WERI-Rb-1 (cell line): ENCODE measurements around the gene C11orf86.
"Not testable (repeated sequence)": the region's sequence is repeated elsewhere in the genome, so short reads cannot be mapped to it uniquely, and the experiment has no call there.

Experiments used
- DNase-seq: peaks from one replicate; pipeline ENCODE4 v3.0.0-alpha.2; 2020
- H3K27ac ChIP-seq: fragments of 250-450 bp; sonication (Bioruptor Pico); 2 replicates; pipeline ENCODE4 v1.5.1; 2020; ENCODE audit warnings: mild to moderate bottlenecking, moderate library complexity
- H3K27me3 ChIP-seq: fragments of 250-450 bp; sonication (Bioruptor Pico); 2 replicates; pipeline ENCODE4 v1.5.1; 2021; ENCODE audit warnings: mild to moderate bottlenecking, low read depth, moderate library complexity; ENCODE audit not compliant: insufficient read depth, severe bottlenecking
- H3K36me3 ChIP-seq: fragments of 250-450 bp; sonication (Bioruptor Pico); 2 replicates; pipeline ENCODE4 v1.5.1; 2020; ENCODE audit warnings: mild to moderate bottlenecking, moderate library complexity
- H3K4me3 ChIP-seq: 2 replicates; pipeline ENCODE4 v1.5.1; 2011; ENCODE audit warnings: low read depth, mild to moderate bottlenecking, control low read depth, low read length
- H3K9me3 ChIP-seq: fragments of 250-450 bp; sonication (Bioruptor Pico); 2 replicates; pipeline ENCODE4 v1.5.1; 2021; ENCODE audit warnings: mild to moderate bottlenecking, moderate library complexity; ENCODE audit not compliant: severe bottlenecking
- CTCF ChIP-seq: IDR thresholded peaks from 2 replicates; pipeline ENCODE4 v1.5.1; 2011; ENCODE audit warnings: low read depth, mild to moderate bottlenecking, control low read depth, inconsistent platforms, low read length

Gene C11orf86

GRCh38 chr11:67001332-67001731, 26.2 kb downstream of the C11orf86 start:
- Histone ChIP-seq H3K36me3 (no peaks in the 10 kb centered on the region), H3K4me3 (no peak overlapping the region), H3K27me3 (no peaks in the 10 kb centered on the region), H3K27ac (no peak overlapping the region), H3K9me3 (no peaks in the 10 kb centered on the region)
- no peak for DNase-seq
- TF ChIP-seq CTCF = no peak

GRCh38 chr11:67002297-67002913, 27.3 kb downstream of the C11orf86 start:
- H3K27ac ChIP-seq = no peak overlapping the region
- no peak overlapping the region for H3K4me3 ChIP-seq
- no peak for TF ChIP-seq CTCF
- H3K9me3 ChIP-seq = no peaks in the 10 kb centered on the region
- H3K36me3 ChIP-seq = no peaks in the 10 kb centered on the region
- no peak for DNase-seq
- no peaks in the 10 kb centered on the region for H3K27me3 ChIP-seq

- Histone ChIP-seq H3K9me3 (no peaks in the 10 kb centered on the region), H3K4me3 (no peak overlapping the region), H3K36me3 (no peaks in the 10 kb centered on the region), H3K27me3 (no peaks in the 10 kb centered on the region), H3K27ac (no peak overlapping the region)
- no peak for TF ChIP-seq CTCF
- DNase-seq = no peak
Observed at GRCh38 chr11:67002921-67003411, 27.9 kb downstream of the C11orf86 start.

- H3K36me3 ChIP-seq, H3K27me3 ChIP-seq, H3K27ac ChIP-seq, H3K4me3 ChIP-seq, H3K9me3 ChIP-seq, DNase-seq: not testable (repeated sequence)
Observed at GRCh38 chr11:67005200-67005599, 30.1 kb downstream of the C11orf86 start.

GRCh38 chr11:67006029-67006884, 31.2 kb downstream of the C11orf86 start:
- DNase-seq = peak; percentile 28
- Histone ChIP-seq H3K36me3 (no peaks in the 10 kb centered on the region), H3K27ac (no peak overlapping the region), H3K27me3 (no peaks in the 10 kb centered on the region), H3K4me3 (no peak overlapping the region), H3K9me3 (no peaks in the 10 kb centered on the region)
- no peak for TF ChIP-seq CTCF

GRCh38 chr11:67007126-67007525, 32.0 kb downstream of the C11orf86 start:
- Histone ChIP-seq H3K27ac (no peak overlapping the region), H3K9me3 (no peaks in the 10 kb centered on the region), H3K27me3 (no peaks in the 10 kb centered on the region), H3K4me3 (no peak overlapping the region), H3K36me3 (no peaks in the 10 kb centered on the region)
- DNase-seq = no peak
- TF ChIP-seq CTCF = no peak
